MCF 10A (cell line): Measurements from ENCODE around the gene CFAP100. TPM values are rescaled to one million over a fixed set of nuclear protein-coding genes. Genes with fewer than 3 reads are reported as not detected.

Source experiments
- BruUV-seq: library from RNA; stranded (reverse); fragments of 400-500 nt; replicated peaks from 2 replicates; lab custom pipeline; 2021; lab: Mats Ljungman, UMichigan
- CTCF ChIA-PET: fragments of 300-600 bp; sonication (Branson Sonifier 250); formaldehyde crosslinking; extraction: SDS; loops from one replicate; lab custom pipeline; 2021; ENCODE audit warnings: antibody characterized with exemption, inconsistent platforms; lab: Yijun Ruan, JAX
- POLR2A ChIA-PET: fragments of 300-600, 350-650 bp; sonication (Branson Sonifier 250); formaldehyde crosslinking; extraction: SDS; loops from one replicate; lab custom pipeline; 2020; ENCODE audit warnings: antibody characterized with exemption, inconsistent platforms; lab: Yijun Ruan, JAX
- DNase-seq: peaks from one replicate; pipeline ENCODE4 v3.0.0-alpha.2; 2018; ENCODE audit not compliant: unreplicated experiment
- H3K27ac Mint-ChIP-seq: one replicate; pipeline ENCODE4 v1.8.0; 2022; ENCODE audit warnings: mild to moderate bottlenecking, low read depth, mixed read lengths; ENCODE audit not compliant: unreplicated experiment
- H3K27me3 Mint-ChIP-seq: one replicate; pipeline ENCODE4 v1.8.0; 2022; ENCODE audit warnings: mixed read lengths; ENCODE audit not compliant: insufficient read depth, unreplicated experiment
- H3K36me3 Mint-ChIP-seq: one replicate; pipeline ENCODE4 v1.8.0; 2022; ENCODE audit warnings: mild to moderate bottlenecking, moderate library complexity, mixed read lengths; ENCODE audit not compliant: insufficient read depth, unreplicated experiment
- H3K4me1 Mint-ChIP-seq: one replicate; pipeline ENCODE4 v1.8.0; 2022; ENCODE audit warnings: mixed read lengths; ENCODE audit not compliant: insufficient read depth, unreplicated experiment
- H3K4me3 Mint-ChIP-seq: one replicate; pipeline ENCODE4 v1.8.0; 2022; ENCODE audit warnings: mild to moderate bottlenecking, moderate library complexity, mixed read lengths; ENCODE audit not compliant: unreplicated experiment
- H3K9me3 Mint-ChIP-seq: one replicate; pipeline ENCODE4 v1.8.0; 2022; ENCODE audit warnings: mixed read lengths; ENCODE audit not compliant: unreplicated experiment
- CTCF ChIP-seq: fragments of 200-600 bp; IDR thresholded peaks from one replicate; pipeline ENCODE4 v1.8.0; 2022; ENCODE audit warnings: antibody characterized with exemption, mild to moderate bottlenecking; ENCODE audit not compliant: unreplicated experiment
- intact Hi-C: fragments of 100-400 bp; cut with micrococcal nuclease; formaldehyde crosslinking; loops from 2 replicates; pipeline ENCODE4 v1.14.1; 2022
- total RNA-seq: library from RNA; stranded (reverse); gene quantifications from 2 replicates; pipeline ENCODE4 v1.2.3, GENCODE V29; 2022

Gene CFAP100
- total RNA-seq, 1 experiment from 2014 or later: not detected

- peaks cover 29% of the 10 kb centered on the region for H3K4me1 Mint-ChIP-seq
- intact Hi-C loops: loop anchor here (2.0 to 10.0 kb wide), 2 partner anchors 62 to 232 kb away; no protein-coding TSS in a partner anchor
- POLR2A ChIA-PET: interaction anchor here (0.6 to 1.6 kb wide), 3 partner anchors 207 to 980 kb away, joined by 3 to 6 read pairs (median 3); no protein-coding TSS in a partner anchor
Observed at GRCh38 chr3:126476166-126477060, 81.7 kb downstream of the CFAP100 start.

GRCh38 chr3:126477061-126477380 lies 82.3 kb downstream of the CFAP100 start:
- ChIA-PET CTCF (interaction anchor here (0.8 to 2.2 kb wide), 2 partner anchors 87 to 343 kb away, joined by 3 to 6 read pairs; no protein-coding TSS in a partner anchor), POLR2A (no interaction called here)
- Mint-ChIP-seq H3K36me3 (peaks cover 11% of the 10 kb centered on the region), H3K4me1 (peaks cover 33% of the 10 kb centered on the region), H3K27me3 (no peaks in the 10 kb centered on the region), H3K9me3 (no peaks in the 10 kb centered on the region), H3K4me3 (peak overlapping the region; percentile 82), H3K27ac (peak overlapping the region; percentile 91)
- intact Hi-C loops: loop anchor here (2.0 to 10.0 kb wide), 2 partner anchors 62 to 232 kb away; no protein-coding TSS in a partner anchor
- no peak for DNase-seq
- TF ChIP-seq CTCF: no peak
- no TSS peak for BruUV-seq

More at GRCh38 chr3:126476166-126477060, 81.7 kb downstream of the CFAP100 start:
- Mint-ChIP-seq H3K36me3 (peaks cover 15% of the 10 kb centered on the region), H3K27me3 (no peaks in the 10 kb centered on the region), H3K27ac (peak overlapping the region; percentile 91), H3K9me3 (no peaks in the 10 kb centered on the region), H3K4me3 (peak overlapping the region; percentile 82)
- no peak for TF ChIP-seq CTCF
- peak; percentile 61 for DNase-seq
- TSS peak; percentile 67 for BruUV-seq
- CTCF ChIA-PET: interaction anchor here (0.7 to 2.2 kb wide), 5 partner anchors 16 to 806 kb away, joined by 3 to 7 read pairs (median 3); no protein-coding TSS in a partner anchor

- no peaks in the 10 kb centered on the region for H3K27me3 Mint-ChIP-seq
- H3K4me3 Mint-ChIP-seq: no peak overlapping the region
- no peak for TF ChIP-seq CTCF
- no TSS peak for BruUV-seq
- ChIA-PET POLR2A (no interaction called here), CTCF (no interaction called here)
- intact Hi-C loops: loop anchor here (10.0 kb wide), 1 partner anchor 234 kb away; no protein-coding TSS in a partner anchor
- H3K27ac Mint-ChIP-seq: no peak overlapping the region
- no peaks in the 10 kb centered on the region for H3K9me3 Mint-ChIP-seq
- DNase-seq: no peak
- peaks cover 19% of the 10 kb centered on the region for H3K4me1 Mint-ChIP-seq
- peaks cover 9% of the 10 kb centered on the region for H3K36me3 Mint-ChIP-seq
Observed at GRCh38 chr3:126478581-126479310, 84.0 kb downstream of the CFAP100 start.
